ENCODE results near the gene RABL6.
A peak's percentile ranks its signal among the peaks of the same experiment; 100 is the strongest.
"Not testable (repeated sequence)": the region's sequence is repeated elsewhere in the genome, so short reads cannot be mapped to it uniquely, and the experiment has no call there.

Gene RABL6

GRCh38 chr9:136807281-136808074, at the start of gene RABL6:
TSS of gene RABL6 (plus strand) at chr9:136807948. CDS start at chr9:136808197, 249 bp downstream.
- DNase-seq = peak; percentile 82

GRCh38 chr9:136759001-136759400, 48.7 kb upstream of the RABL6 start:
- DNase-seq = no peak

GRCh38 chr9:136759436-136760325, 48.1 kb upstream of the RABL6 start:
- no peak for DNase-seq

DNA sequence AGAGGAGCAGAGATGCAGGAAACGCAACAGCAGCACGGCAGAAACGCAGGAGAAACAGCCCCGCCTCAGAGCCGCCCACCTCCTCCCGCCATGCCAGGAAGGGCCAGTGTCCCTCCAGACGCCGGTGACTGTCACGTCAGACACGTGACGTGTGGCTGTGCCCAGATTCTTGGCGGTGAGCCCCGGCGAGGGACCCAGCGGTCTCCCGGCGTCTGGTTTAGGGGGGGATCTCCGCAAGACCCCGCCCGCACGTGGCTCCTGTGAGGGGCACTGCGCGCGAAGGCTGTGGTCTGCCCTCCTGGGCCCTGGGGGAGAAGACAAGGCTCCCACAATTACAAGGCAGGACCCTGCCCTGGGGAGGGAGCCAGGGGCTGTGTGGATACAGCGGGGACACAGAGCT, 47.3 kb upstream of the RABL6 start:
- DNase-seq = no peak

DNA sequence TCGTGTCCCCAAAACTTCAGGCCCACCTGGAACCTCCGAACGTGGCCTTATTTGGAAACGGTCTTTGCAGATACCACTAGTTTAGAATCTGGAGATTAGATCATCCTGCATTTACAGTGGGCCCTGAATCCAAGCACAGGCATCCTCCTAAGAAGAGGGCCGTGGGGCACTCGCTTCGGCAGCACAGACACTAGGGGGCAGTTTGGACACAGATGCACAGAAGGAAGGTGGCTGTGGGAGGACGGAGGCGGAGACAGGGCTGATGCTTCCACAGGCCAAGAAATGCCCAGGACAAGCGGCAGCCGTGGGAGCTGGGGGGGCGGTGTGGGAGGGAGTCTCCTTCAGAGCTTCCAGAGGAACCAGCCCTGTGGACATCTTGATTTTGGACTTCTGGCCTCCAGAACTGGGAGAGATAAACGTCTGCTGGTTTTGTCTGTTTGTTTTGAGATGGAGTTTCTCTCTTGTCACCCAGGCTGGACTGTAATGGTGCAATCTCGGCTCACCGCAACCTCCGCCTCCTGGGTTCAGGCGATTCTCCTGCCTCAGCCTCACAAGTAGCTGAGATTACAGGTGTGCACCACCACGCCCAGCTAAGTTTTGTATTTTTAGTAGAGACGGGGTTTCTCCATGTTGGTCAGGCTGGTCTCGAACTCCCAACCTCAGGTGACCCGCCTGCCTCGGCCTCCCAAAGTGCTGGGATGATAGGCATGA, 46.8 kb upstream of the RABL6 start:
- not testable (repeated sequence) for DNase-seq

DNA sequence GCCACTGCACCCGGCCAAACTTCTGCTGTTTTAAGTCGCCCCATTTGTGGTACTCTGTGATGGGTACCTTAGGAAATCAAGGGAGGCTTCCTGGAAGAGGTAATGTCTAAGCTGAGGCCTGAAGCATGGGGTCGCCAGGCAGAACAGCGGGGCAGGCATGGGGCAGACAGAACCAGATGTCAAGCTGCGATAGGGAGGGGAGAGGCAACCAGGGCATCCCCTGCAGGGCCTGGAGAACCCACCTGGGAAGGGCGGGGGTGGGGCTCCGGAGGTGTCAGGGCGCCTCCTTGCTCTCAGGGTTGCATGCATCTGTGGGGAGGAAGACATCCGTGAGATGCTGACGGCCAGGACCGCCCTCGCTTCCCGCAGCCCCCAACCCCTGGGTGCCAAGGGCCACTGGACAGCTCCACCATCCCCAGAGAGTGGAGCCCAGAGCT, 46.2 kb upstream of the RABL6 start:
- DNase-seq = no peak

DNA sequence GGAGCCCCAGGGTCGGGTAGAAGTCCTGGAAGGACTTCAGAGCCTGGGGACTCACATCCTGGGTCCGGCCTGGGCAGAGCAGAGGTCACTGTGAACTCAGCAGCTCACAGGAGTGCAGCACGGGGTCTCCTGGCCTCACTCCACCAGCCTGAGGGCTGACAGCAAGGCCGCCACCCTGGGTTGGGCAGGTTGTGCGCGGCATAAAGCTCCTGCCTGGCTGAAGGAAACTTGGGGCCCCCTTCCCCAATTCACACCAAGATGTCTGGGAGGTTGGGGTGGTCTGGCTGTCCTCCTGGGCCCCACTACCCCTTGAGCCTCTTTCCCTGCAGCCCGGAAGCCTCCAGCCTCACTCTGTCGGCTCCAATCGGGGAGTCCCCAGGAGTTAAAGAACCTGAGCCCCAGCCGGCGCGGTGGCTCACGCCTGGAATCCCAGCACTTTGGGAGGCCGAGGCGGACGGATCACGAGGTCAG, 45.5 kb upstream of the RABL6 start:
- no peak for DNase-seq

DNA sequence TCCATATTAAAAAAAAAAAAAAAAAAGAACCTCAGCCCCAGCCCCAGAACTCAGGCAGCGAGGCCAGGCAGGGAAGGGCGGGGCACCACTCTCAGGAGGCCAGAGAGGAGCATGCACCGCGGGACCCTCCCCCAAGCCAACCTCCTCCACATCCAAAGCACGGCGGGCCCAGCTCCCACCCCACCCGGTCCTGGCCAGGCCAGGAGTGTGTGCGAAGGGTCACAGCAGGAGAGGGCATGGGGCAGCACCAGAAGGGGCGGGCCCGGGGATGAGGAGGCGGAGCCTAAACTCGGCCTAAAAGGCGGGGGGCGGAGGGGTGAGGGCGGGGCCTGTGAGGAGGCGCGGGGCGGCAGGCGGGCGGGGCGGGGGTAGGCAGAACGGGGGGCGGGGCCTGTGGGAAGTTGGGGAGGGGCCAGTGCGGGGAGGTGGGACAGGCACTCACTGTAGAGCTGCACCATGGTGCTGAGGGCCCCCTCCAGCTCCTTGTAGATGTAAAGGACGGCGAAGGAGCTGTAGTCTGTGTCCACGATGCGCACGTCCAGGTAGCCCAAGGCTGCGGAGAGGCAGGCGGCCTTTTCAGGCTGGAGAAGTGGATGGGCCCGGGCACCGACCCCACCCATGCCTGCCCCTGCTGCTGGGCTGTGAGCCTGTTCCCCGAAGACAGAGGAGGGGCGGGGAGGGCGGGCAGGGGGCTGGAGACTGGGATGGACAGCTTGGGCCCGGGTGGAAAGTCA, 44.7 kb upstream of the RABL6 start:
- DNase-seq = peak; percentile 57

DNA sequence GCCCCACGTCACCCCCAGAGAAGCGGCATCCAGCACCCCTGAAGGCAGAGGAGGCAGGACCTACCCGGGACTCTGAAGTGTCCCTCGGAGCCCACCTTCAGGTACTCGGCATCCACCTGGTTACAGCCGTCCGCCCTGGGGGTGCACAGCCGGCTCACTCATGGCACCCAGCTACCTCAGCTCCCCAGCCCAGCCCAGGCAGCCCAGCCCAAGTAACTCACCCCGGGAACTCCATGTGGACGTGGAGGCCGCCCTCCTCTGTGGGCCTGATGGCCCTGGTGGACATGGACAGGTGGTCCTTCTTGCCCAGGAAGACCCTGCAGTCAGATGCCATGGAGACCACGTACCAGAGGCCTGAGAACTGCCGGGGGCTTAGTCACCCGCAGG, 44.1 kb upstream of the RABL6 start:
- no peak for DNase-seq

GRCh38 chr9:136764301-136764891, 43.4 kb upstream of the RABL6 start, which contains the start of gene LCN15:
TSS of gene LCN15 (minus strand) at chr9:136764518. CDS start at chr9:136764488, 30 bp downstream.
- no peak for DNase-seq

DNA sequence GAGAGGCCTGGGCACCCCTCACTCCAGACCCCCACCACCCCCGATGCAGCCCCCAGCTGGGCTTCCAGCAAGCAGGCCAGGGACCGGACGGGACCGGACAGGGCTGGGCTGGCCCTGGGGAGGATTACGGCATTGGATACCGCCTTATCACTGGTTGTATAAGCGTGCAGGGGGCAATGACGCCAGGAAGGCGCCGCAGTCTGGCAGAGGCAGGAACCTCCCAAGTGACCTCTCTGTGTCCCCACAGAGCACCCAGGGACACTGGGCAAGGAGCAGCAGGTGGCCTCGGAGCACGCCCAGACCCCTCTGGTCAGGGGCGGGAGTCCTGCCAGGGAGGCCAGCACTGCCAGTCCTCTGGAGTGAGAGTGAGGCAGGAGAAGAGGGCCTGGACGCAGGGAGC, 42.7 kb upstream of the RABL6 start:
- DNase-seq = no peak

DNA sequence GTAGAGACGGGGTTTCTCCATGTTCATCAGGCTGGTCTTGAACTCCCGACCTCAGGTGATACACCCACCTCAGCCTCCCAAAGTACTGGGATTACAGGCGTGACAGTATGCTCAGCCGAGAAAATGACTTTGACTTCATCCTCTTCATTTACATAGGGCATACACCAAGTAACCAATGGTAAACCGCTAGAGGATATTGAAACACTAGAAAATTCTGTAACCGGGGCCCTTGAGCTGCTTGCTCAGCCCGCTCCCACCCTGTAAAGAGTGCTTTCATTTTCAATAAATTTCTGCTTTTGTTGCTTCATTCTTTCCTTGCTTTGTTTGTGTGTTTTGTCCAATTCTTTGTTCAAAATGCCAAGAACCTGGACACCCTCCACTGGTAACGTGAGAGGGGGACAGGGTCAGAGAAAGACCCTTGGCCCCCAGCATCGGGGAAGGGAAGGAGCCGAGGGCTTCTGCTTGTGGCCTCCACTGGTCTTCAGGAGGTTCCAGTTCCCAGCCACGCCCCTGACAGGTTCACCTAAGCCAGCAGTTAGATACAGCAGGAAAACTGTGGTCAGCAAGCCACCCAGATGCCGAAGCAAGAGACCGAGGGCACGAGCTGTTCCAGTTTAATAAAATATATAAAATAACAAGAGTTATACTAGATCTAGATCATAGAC, 41.9 kb upstream of the RABL6 start:
- not testable (repeated sequence) for DNase-seq

GRCh38 chr9:136766410-136767120, 41.2 kb upstream of the RABL6 start:
- DNase-seq = not testable (repeated sequence)

GRCh38 chr9:136769710-136770191, 38.0 kb upstream of the RABL6 start:
- peak; percentile 64 for DNase-seq

DNA sequence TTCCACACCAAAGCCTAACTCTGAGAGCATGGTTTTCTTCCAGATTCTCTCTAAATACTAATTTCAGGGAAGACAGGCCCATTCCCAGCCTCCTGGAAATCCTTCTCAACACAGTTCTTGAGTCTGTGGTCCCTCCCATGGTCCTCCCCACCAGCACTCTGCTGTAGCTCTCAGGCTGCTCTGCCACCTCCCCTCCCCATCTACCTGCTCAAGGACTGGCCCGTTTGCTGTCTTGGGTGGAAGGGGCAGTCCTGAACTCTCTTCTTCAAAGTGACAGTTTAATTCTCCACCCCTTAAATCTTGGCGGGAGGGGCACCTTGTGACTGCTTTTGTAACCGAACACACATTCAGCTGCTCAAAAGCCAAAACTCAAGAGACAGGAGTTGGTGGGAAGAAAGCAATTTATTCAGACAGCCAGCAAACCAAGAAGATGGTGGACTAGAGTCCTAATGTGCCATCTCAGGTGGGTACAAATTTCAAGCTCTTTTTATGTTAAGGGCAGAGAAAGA, 35.8 kb upstream of the RABL6 start:
- no peak for DNase-seq

GRCh38 chr9:136773386-136774044, 34.2 kb upstream of the RABL6 start:
- no peak for DNase-seq

- no peak for DNase-seq
Measured at GRCh38 chr9:136774416-136775045, 33.2 kb upstream of the RABL6 start.

GRCh38 chr9:136775191-136775590, 32.6 kb upstream of the RABL6 start:
- DNase-seq = no peak

GRCh38 chr9:136776947-136777346, 30.8 kb upstream of the RABL6 start:
- DNase-seq = no peak
